HepG2 (cell line): ENCODE data around the gene FAM50A. TPM values are rescaled to one million over a fixed set of nuclear protein-coding genes. Genes with fewer than 3 reads are reported as not detected.

Source experiments
- AGO2 ChIP-seq: fragments of 200-400 bp; formaldehyde crosslinking; optimal IDR thresholded peaks from 2 replicates; pipeline ENCODE3; 2017; ENCODE audit warnings: mild to moderate bottlenecking, low read depth, low read length, moderate library complexity
- BORCS8-MEF2B ChIP-seq: sonication (generic); formaldehyde crosslinking; IDR thresholded peaks from 2 replicates; pipeline ENCODE4 v1.8.0; 2022; ENCODE audit warnings: mild to moderate bottlenecking, missing genetic modification reagents
- DRAP1 ChIP-seq: IDR thresholded peaks from 2 replicates; pipeline ENCODE4 v1.6.1; 2016; ENCODE audit warnings: missing genetic modification reagents, missing compliant biosample characterization
- KLF12 ChIP-seq: sonication (generic); formaldehyde crosslinking; IDR thresholded peaks from 2 replicates; pipeline ENCODE4 v1.4.0; 2020; ENCODE audit warnings: missing genetic modification reagents, borderline replicate concordance
- MAX ChIP-seq: IDR thresholded peaks from 2 replicates; pipeline ENCODE4 v1.6.1; 2012; ENCODE audit warnings: inconsistent platforms
- MXD3 ChIP-seq: IDR thresholded peaks from 2 replicates; pipeline ENCODE4 v1.6.1; 2016; ENCODE audit warnings: mild to moderate bottlenecking, missing biosample characterization, missing genetic modification reagents
- NCOA2 ChIP-seq: sonication (generic); formaldehyde crosslinking; IDR thresholded peaks from 2 replicates; pipeline ENCODE4 v1.8.0; 2022; ENCODE audit warnings: inconsistent platforms
- NKX3-1 ChIP-seq: sonication (generic); formaldehyde crosslinking; IDR thresholded peaks from 2 replicates; pipeline ENCODE4 v1.5.0; 2020; ENCODE audit warnings: missing genetic modification reagents
- NR2C2 ChIP-seq: sonication (generic); formaldehyde crosslinking; IDR thresholded peaks from 2 replicates; pipeline ENCODE4 v1.4.0; 2020; ENCODE audit warnings: missing genetic modification reagents, mild to moderate bottlenecking, moderate library complexity, borderline replicate concordance
- PAXIP1 ChIP-seq: sonication (generic); formaldehyde crosslinking; conservative IDR thresholded peaks from 2 replicates; pipeline ENCODE4 v1.4.0; 2020; ENCODE audit warnings: mild to moderate bottlenecking, missing genetic modification reagents, moderate library complexity
- POLR2A ChIP-seq, 2 experiments: IDR thresholded peaks; 2 replicates each; pipeline ENCODE4 v1.6.1; 2011; ENCODE audit warnings: low read depth in 2 of 2, low read length in 2 of 2, mild to moderate bottlenecking in 1 of 2, moderate library complexity in 1 of 2; ENCODE audit not compliant: insufficient read depth in 1 of 2
- RARA ChIP-seq: IDR thresholded peaks from 2 replicates; pipeline ENCODE4 v1.6.1; 2016; ENCODE audit warnings: missing genetic modification reagents, missing compliant biosample characterization
- RELA ChIP-seq: sonication (generic); formaldehyde crosslinking; IDR thresholded peaks from 2 replicates; pipeline ENCODE4 v1.4.0; 2020; ENCODE audit warnings: missing genetic modification reagents
- ZBTB38 ChIP-seq: sonication (generic); formaldehyde crosslinking; IDR thresholded peaks from 2 replicates; pipeline ENCODE4 v1.5.1; 2020; ENCODE audit warnings: mild to moderate bottlenecking, missing genetic modification reagents
- ZNF10 ChIP-seq: sonication (generic); formaldehyde crosslinking; IDR thresholded peaks from 2 replicates; pipeline ENCODE4 v1.4.0; 2020; ENCODE audit warnings: mild to moderate bottlenecking, low read depth, missing genetic modification reagents, borderline replicate concordance
- ZNF232 ChIP-seq: sonication (generic); formaldehyde crosslinking; IDR thresholded peaks from 2 replicates; pipeline ENCODE4 v1.4.0; 2020; ENCODE audit warnings: missing genetic modification reagents, borderline replicate concordance
- ZNF430 ChIP-seq: sonication (generic); formaldehyde crosslinking; IDR thresholded peaks from 2 replicates; pipeline ENCODE4 v1.9.0; 2021; ENCODE audit warnings: mild to moderate bottlenecking, missing genetic modification reagents
- ZNF510 ChIP-seq: sonication (generic); formaldehyde crosslinking; IDR thresholded peaks from 2 replicates; pipeline ENCODE4 v1.4.0; 2020; ENCODE audit warnings: low read depth, mild to moderate bottlenecking, missing genetic modification reagents
- ZNF691 ChIP-seq: sonication (generic); formaldehyde crosslinking; IDR thresholded peaks from 2 replicates; pipeline ENCODE4 v1.4.0; 2020; ENCODE audit warnings: missing genetic modification reagents, low read depth, mild to moderate bottlenecking, borderline replicate concordance
- ZNF782 ChIP-seq: sonication (generic); formaldehyde crosslinking; IDR thresholded peaks from 2 replicates; pipeline ENCODE4 v1.4.0; 2020; ENCODE audit warnings: missing genetic modification reagents, mild to moderate bottlenecking, borderline replicate concordance
- ZNF800 ChIP-seq: sonication (generic); formaldehyde crosslinking; IDR thresholded peaks from 2 replicates; pipeline ENCODE4 v1.4.0; 2020; ENCODE audit warnings: missing genetic modification reagents
- polyA plus RNA-seq, 8 experiments: library from polyadenylated mRNA; depleted of rRNA in 3 of 8; stranded (reverse) in 7 of 8; unstranded in 1 of 8; fragments of >200 nt; fragmentation: Illumina TruSeq in 4 of 8; extraction: Trizol in 4 of 8; gene quantifications; 2 replicates each; pipeline versions ENCODE4 v1.2.1 to v1.2.3, GENCODE V29; 2011 to 2016; ENCODE audit warnings: low read depth in 4 of 8, missing spikeins in 1 of 8, mixed read lengths in 1 of 8; ENCODE audit not compliant: insufficient read depth in 1 of 8
- total RNA-seq, 5 experiments: library from RNA; depleted of rRNA; stranded (reverse); fragments of >200 nt; fragmentation: Illumina TruSeq; extraction: Trizol; gene quantifications; 2 replicates each; pipeline ENCODE4 v1.2.3, GENCODE V29; 2016; ENCODE audit warnings: low read depth in 1 of 5

FAM50A gene
- total and polyA plus RNA-seq, 2 of the 13 experiments (the other 11 are each of a cell fraction or from before 2014, with no cell fraction given), result 30.7 to 40.7 TPM

- TF ChIP-seq ZNF691 (CRISPR knock-in tag) (peak; percentile 68; the same call in 1 of the 2 replicates), ZNF510 (CRISPR knock-in tag) (0 out of 2 replicates have a peak, but pooled peaks have one; percentile 45), ZNF800 (CRISPR knock-in tag) (no peak), KLF12 (0 out of 2 replicates have a peak, but pooled peaks have one; percentile 40), BORCS8-MEF2B (peak; percentile 83), RARA (CRISPR knock-in tag) (no peak), NCOA2 (CRISPR knock-in tag) (peak; percentile 22; the same call in 1 of the 2 replicates), ZNF430 (CRISPR knock-in tag) (peak; percentile 73; the same call in 1 of the 2 replicates), NKX3-1 (CRISPR knock-in tag) (peak; percentile 66; the same call in 1 of the 2 replicates), AGO2 (peak; percentile 60), POLR2A (IDR thresholded peaks at IDR 0.05; ENCODE audit: insufficient read depth in 1 of 2, low read depth in 2 of 2, low read length in 2 of 2) (0 out of 4 replicates have a peak, but pooled peaks of 1 of the 2 experiments have one; percentile 17), RELA (CRISPR knock-in tag) (no peak), NR2C2 (CRISPR knock-in tag) (0 out of 2 replicates have a peak, but pooled peaks have one; percentile 26), PAXIP1 (CRISPR knock-in tag) (0 out of 2 replicates have a peak, but pooled peaks have one; percentile 23), ZNF782 (CRISPR knock-in tag) (0 out of 2 replicates have a peak, but pooled peaks have one; percentile 32), MAX (peak; percentile 97), ZBTB38 (CRISPR knock-in tag) (peak; percentile 67; the same call in 1 of the 2 replicates), MXD3 (CRISPR knock-in tag) (peak; percentile 50; the same call in 1 of the 2 replicates), ZNF232 (CRISPR knock-in tag) (0 out of 2 replicates have a peak, but pooled peaks have one; percentile 63), ZNF10 (CRISPR knock-in tag) (no peak), DRAP1 (CRISPR knock-in tag) (peak; percentile 47; the same call in 1 of the 2 replicates)
These were observed 35.0 kb downstream of the FAM50A start, which contains the start of gene LAGE3 (continued) for GRCh38 chrX:154478728-154479622.
